LNCAP (cell line): ENCODE results near the gene RAB11FIP5.

Source experiments
- CTCF ChIP-seq: fragments of 450-650 bp; IDR thresholded peaks from 2 replicates; pipeline ENCODE4 v1.5.1; 2017; ENCODE audit warnings: mild to moderate bottlenecking

Gene RAB11FIP5

GRCh38 chr2:73105511-73105971 lies 7.2 kb downstream of the RAB11FIP5 start:
- TF ChIP-seq CTCF: no peak

GRCh38 chr2:73104933-73105332 lies 7.8 kb downstream of the RAB11FIP5 start:
- no peak for TF ChIP-seq CTCF

- TF ChIP-seq CTCF: no peak
Observed at GRCh38 chr2:73103018-73103542, 9.7 kb downstream of the RAB11FIP5 start.

- no peak for TF ChIP-seq CTCF
Observed at GRCh38 chr2:73101626-73102256, 11.0 kb downstream of the RAB11FIP5 start.

- no peak for TF ChIP-seq CTCF
Observed at GRCh38 chr2:73100956-73101355, 11.8 kb downstream of the RAB11FIP5 start.

- no peak for TF ChIP-seq CTCF
Observed at GRCh38 chr2:73099486-73099885, 13.3 kb downstream of the RAB11FIP5 start.

GRCh38 chr2:73095910-73096309 lies 16.8 kb downstream of the RAB11FIP5 start:
- TF ChIP-seq CTCF: no peak
